ENCODE measurements around the gene TREML2. TPM values are rescaled to one million over a fixed set of nuclear protein-coding genes. Genes with fewer than 3 reads are reported as not detected.

TREML2 gene
- total RNA-seq, 1 donor from 2014 or later: not detected

- no peaks in the 10 kb centered on the region for H3K36me3 ChIP-seq
- no peak overlapping the region for H3K27ac ChIP-seq
- intact Hi-C loops (cut with DNase I): no loop called here
- no peaks in the 10 kb centered on the region for H3K4me1 ChIP-seq
- no peak overlapping the region for H3K4me3 ChIP-seq
- no peak for DNase-seq (ENCODE audit: extremely low spot score in 2 of 2)
- H3K27me3 ChIP-seq: no peaks in the 10 kb centered on the region
- no peak for TF ChIP-seq CTCF (IDR thresholded peaks at IDR 0.05)
- TF ChIP-seq POLR2A (IDR thresholded peaks at IDR 0.05): no peak
- TF ChIP-seq POLR2AphosphoS5 (IDR thresholded peaks at IDR 0.05; ENCODE audit: insufficient read depth in 1 of 2, low read depth in 1 of 2): no peak
- no peaks in the 10 kb centered on the region for H3K9me3 ChIP-seq
These were observed 12.7 kb downstream of the TREML2 start for GRCh38 chr6:41187924-41188886.

- Histone ChIP-seq H3K4me3 (no peak overlapping the region), H3K9me3 (no peaks in the 10 kb centered on the region), H3K27ac (no peak overlapping the region), H3K4me1 (no peaks in the 10 kb centered on the region), H3K36me3 (no peaks in the 10 kb centered on the region), H3K27me3 (no peaks in the 10 kb centered on the region)
- no peak for DNase-seq (ENCODE audit: extremely low spot score in 2 of 2)
- no peak for TF ChIP-seq POLR2AphosphoS5 (IDR thresholded peaks at IDR 0.05; ENCODE audit: insufficient read depth in 1 of 2, low read depth in 1 of 2)
- no peak for TF ChIP-seq CTCF (IDR thresholded peaks at IDR 0.05)
- no peak for TF ChIP-seq POLR2A (IDR thresholded peaks at IDR 0.05)
- intact Hi-C loops (cut with DNase I): no loop called here
These were observed 14.9 kb downstream of the TREML2 start for GRCh38 chr6:41186031-41186562.

GRCh38 chr6:41184761-41185160 lies 16.2 kb downstream of the TREML2 start:
- DNase-seq (ENCODE audit: extremely low spot score in 2 of 2): no peak
- Histone ChIP-seq H3K4me1 (no peaks in the 10 kb centered on the region), H3K27me3 (no peaks in the 10 kb centered on the region), H3K36me3 (no peaks in the 10 kb centered on the region), H3K9me3 (no peaks in the 10 kb centered on the region), H3K4me3 (no peak overlapping the region), H3K27ac (no peak overlapping the region)
- TF ChIP-seq POLR2AphosphoS5 (IDR thresholded peaks at IDR 0.05; ENCODE audit: insufficient read depth in 1 of 2, low read depth in 1 of 2): no peak
- no peak for TF ChIP-seq POLR2A (IDR thresholded peaks at IDR 0.05)
- TF ChIP-seq CTCF (IDR thresholded peaks at IDR 0.05): no peak
- intact Hi-C loops (cut with DNase I): no loop called here

- no peaks in the 10 kb centered on the region for H3K36me3 ChIP-seq
- no peaks in the 10 kb centered on the region for H3K27me3 ChIP-seq
- TF ChIP-seq CTCF (IDR thresholded peaks at IDR 0.05): peak in 1 of 3 experiments; percentile 7
- no peak for TF ChIP-seq POLR2A (IDR thresholded peaks at IDR 0.05)
- TF ChIP-seq POLR2AphosphoS5 (IDR thresholded peaks at IDR 0.05; ENCODE audit: insufficient read depth in 1 of 2, low read depth in 1 of 2): no peak
- DNase-seq (ENCODE audit: extremely low spot score in 2 of 2): peak in 1 of 2 donors; percentile 52
- H3K4me1 ChIP-seq: no peaks in the 10 kb centered on the region
- no peak overlapping the region for H3K27ac ChIP-seq
- intact Hi-C loops (cut with DNase I): no loop called here
- H3K9me3 ChIP-seq: no peaks in the 10 kb centered on the region
- H3K4me3 ChIP-seq: no peak overlapping the region
These were observed 18.6 kb downstream of the TREML2 start for GRCh38 chr6:41182069-41183034.

All from vagina (tissue), 2 donors.